Activated CD4-positive, CD25-positive, alpha-beta regulatory T cell treated with anti-CD3 and anti-CD28 coated beads, Interleukin-2, amount 50 U/mL, for 24 hours (primary cell): ENCODE measurements around the gene C4orf46.

Experiments
- ATAC-seq, 2 donors: fragments of 150-1000 bp; cut with Tn5 transposase; one replicate each; pipeline ENCODE4 v1.10.0; 2021; ENCODE audit warnings: mild to moderate bottlenecking in 1 of 2, moderate library complexity in 1 of 2

C4orf46 gene

GRCh38 chr4:158649111-158649680 is 22.5 kb downstream of the C4orf46 start:
- no peak for ATAC-seq

GRCh38 chr4:158644760-158645159 is 26.9 kb downstream of the C4orf46 start:
- ATAC-seq = no peak

GRCh38 chr4:158644356-158644755 is 27.3 kb downstream of the C4orf46 start:
- ATAC-seq = no peak

GRCh38 chr4:158636619-158637018 is 35.1 kb downstream of the C4orf46 start:
- ATAC-seq = no peak

- no peak for ATAC-seq
Observed at GRCh38 chr4:158630893-158631292, 40.8 kb downstream of the C4orf46 start.

GRCh38 chr4:158625544-158625943 is 46.1 kb downstream of the C4orf46 start:
- no peak for ATAC-seq

GRCh38 chr4:158624889-158625478 is 46.7 kb downstream of the C4orf46 start:
- no peak for ATAC-seq

- no peak for ATAC-seq
Observed at GRCh38 chr4:158622251-158622650, 49.4 kb downstream of the C4orf46 start.

- no peak for ATAC-seq
Observed at GRCh38 chr4:158621729-158622128, 50.0 kb downstream of the C4orf46 start.

GRCh38 chr4:158617956-158618355 is 53.7 kb downstream of the C4orf46 start:
- no peak for ATAC-seq
